ENCODE measurements around the gene PIP4K2A. TPM values are rescaled to one million over a fixed set of nuclear protein-coding genes. Genes with fewer than 3 reads are reported as not detected.

Gene PIP4K2A
- polyA plus RNA-seq, 1 experiment = 24.1 TPM

DNA sequence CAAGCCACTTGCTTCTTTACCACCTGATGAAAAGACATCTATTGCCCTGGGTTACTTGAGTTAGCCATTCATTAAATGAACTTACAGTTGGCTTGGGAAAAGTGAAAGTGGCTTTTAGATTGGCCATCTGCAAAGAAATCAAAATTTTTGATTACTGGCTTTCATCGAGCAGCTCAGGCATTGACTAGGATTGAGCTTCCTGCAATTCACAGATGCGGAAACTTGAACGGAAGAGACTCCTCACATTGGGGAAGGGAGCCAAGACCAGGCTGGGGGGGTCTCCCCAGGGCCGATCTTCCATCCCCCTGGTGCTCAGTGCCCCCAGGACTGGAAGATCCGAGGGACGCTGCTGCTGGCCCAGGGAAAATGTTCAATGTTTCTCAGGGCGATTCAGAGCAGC lies 145.4 kb downstream of the PIP4K2A start:
- CTCF ChIA-PET = interaction anchor here (0.7 to 0.9 kb wide), 2 partner anchors 420 to 558 kb away, joined by 4 read pairs; no protein-coding TSS in a partner anchor
- no peak for DNase-seq (ENCODE audit: low read depth, low spot score)
- Histone ChIP-seq H3K9me3 (ENCODE audit: control insufficient read depth, insufficient read depth, low read length) (no peaks in the 10 kb centered on the region), H3K27ac (ENCODE audit: low read depth, low read length) (no peak overlapping the region), H3K4me3 (ENCODE audit: low read depth, low read length) (no peak overlapping the region), H3K27me3 (ENCODE audit: control insufficient read depth, insufficient read depth, low read length) (no peaks in the 10 kb centered on the region)
- TF ChIP-seq, protein P1, sequence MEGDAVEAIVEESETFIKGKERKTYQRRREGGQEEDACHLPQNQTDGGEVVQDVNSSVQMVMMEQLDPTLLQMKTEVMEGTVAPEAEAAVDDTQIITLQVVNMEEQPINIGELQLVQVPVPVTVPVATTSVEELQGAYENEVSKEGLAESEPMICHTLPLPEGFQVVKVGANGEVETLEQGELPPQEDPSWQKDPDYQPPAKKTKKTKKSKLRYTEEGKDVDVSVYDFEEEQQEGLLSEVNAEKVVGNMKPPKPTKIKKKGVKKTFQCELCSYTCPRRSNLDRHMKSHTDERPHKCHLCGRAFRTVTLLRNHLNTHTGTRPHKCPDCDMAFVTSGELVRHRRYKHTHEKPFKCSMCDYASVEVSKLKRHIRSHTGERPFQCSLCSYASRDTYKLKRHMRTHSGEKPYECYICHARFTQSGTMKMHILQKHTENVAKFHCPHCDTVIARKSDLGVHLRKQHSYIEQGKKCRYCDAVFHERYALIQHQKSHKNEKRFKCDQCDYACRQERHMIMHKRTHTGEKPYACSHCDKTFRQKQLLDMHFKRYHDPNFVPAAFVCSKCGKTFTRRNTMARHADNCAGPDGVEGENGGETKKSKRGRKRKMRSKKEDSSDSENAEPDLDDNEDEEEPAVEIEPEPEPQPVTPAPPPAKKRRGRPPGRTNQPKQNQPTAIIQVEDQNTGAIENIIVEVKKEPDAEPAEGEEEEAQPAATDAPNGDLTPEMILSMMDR (IDR thresholded peaks at IDR 0.05; ENCODE audit: low read depth, low read length) = no peak
- POLR2A ChIA-PET = no interaction called here

DNA sequence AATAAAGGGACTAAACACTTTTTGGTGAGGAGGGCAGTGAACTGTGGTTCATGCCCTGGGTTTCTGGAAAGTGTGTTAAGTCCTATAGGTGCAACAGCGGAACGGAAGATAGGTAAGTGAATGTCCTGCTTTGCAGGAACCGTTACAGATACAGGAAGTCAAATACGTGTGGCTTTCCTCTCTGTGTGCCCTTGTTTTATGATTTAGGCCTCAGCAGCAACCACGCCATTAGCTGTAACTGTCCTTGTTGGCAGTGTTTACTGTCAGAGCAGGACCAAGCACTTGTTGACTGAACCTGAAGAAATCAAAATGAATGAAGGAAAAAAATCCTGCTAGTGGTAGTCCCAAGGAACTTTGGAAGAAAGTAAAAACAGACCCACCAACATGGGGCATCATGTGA lies 150.3 kb downstream of the PIP4K2A start:
- POLR2A ChIA-PET = no interaction called here
- Histone ChIP-seq H3K9me3 (ENCODE audit: control insufficient read depth, insufficient read depth, low read length) (no peaks in the 10 kb centered on the region), H3K27me3 (ENCODE audit: control insufficient read depth, insufficient read depth, low read length) (no peaks in the 10 kb centered on the region), H3K4me3 (ENCODE audit: low read depth, low read length) (no peak overlapping the region), H3K27ac (ENCODE audit: low read depth, low read length) (no peak overlapping the region)
- TF ChIP-seq, protein P1 (IDR thresholded peaks at IDR 0.05; ENCODE audit: low read depth, low read length) = no peak
- no peak for DNase-seq (ENCODE audit: low read depth, low spot score)
- CTCF ChIA-PET = interaction anchor here (2.1 kb wide), 1 partner anchor 10 kb away, joined by 7 read pairs; no protein-coding TSS in a partner anchor

DNA sequence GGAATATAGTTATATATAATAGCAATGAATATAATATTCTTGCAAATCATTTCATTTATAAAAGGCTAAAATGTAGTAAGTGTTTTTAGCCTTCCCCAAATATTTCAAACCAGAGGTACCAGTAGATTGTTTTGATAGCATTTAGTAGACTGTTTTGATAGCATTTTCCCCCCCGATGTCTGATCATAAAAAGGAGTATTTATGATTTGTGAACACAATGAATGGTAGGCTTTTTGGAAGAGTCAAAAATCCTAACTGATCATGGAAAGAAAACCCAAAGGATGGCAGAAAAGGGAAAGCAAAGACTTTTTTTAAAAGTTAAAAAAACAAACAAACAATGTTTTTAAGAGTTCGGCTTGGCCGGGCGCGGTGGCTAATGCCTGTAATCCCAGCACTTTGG lies 152.5 kb downstream of the PIP4K2A start:
- TF ChIP-seq, protein P1 (IDR thresholded peaks at IDR 0.05; ENCODE audit: low read depth, low read length) = no peak
- H3K4me3 ChIP-seq (ENCODE audit: low read depth, low read length) = no peak overlapping the region
- no peaks in the 10 kb centered on the region for H3K27me3 ChIP-seq (ENCODE audit: control insufficient read depth, insufficient read depth, low read length)
- POLR2A ChIA-PET = no interaction called here
- no peak overlapping the region for H3K27ac ChIP-seq (ENCODE audit: low read depth, low read length)
- no peaks in the 10 kb centered on the region for H3K9me3 ChIP-seq (ENCODE audit: control insufficient read depth, insufficient read depth, low read length)
- DNase-seq (ENCODE audit: low read depth, low spot score) = no peak
- CTCF ChIA-PET = interaction anchor here (0.7 to 1.3 kb wide), 2 partner anchors 12 to 421 kb away, joined by 3 read pairs; no protein-coding TSS in a partner anchor

DNA sequence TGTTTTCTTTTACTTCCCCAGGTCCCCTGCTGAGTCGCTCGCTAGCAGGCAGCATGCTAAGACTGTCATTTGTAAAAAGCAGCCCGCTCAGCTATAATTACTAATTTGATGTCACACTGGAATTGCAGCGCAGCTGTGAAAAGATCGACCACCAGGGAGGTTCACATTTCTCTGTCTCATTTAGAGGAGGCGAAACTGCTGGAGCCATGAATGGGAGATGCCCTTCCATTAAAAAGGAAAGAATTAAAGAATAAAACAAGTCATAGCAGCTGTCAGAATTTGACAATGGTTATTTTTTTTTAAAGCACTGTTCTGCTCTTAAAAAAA lies 153.5 kb downstream of the PIP4K2A start:
- no peak for DNase-seq (ENCODE audit: low read depth, low spot score)
- Histone ChIP-seq H3K4me3 (ENCODE audit: low read depth, low read length) (no peak overlapping the region), H3K27me3 (ENCODE audit: control insufficient read depth, insufficient read depth, low read length) (no peaks in the 10 kb centered on the region), H3K27ac (ENCODE audit: low read depth, low read length) (no peak overlapping the region), H3K9me3 (ENCODE audit: control insufficient read depth, insufficient read depth, low read length) (no peaks in the 10 kb centered on the region)
- ChIA-PET POLR2A (no interaction called here), CTCF (interaction anchor here (1.3 kb wide), 1 partner anchor 13 kb away, joined by 3 read pairs; no protein-coding TSS in a partner anchor)
- TF ChIP-seq, protein P1 (IDR thresholded peaks at IDR 0.05; ENCODE audit: low read depth, low read length) = no peak

- H3K4me3 ChIP-seq (ENCODE audit: low read depth, low read length) = no peak overlapping the region
- no peaks in the 10 kb centered on the region for H3K9me3 ChIP-seq (ENCODE audit: control insufficient read depth, insufficient read depth, low read length)
- TF ChIP-seq, protein P1 (IDR thresholded peaks at IDR 0.05; ENCODE audit: low read depth, low read length) = no peak
- ChIA-PET CTCF (interaction anchor here (1.3 kb wide), 1 partner anchor 13 kb away, joined by 3 read pairs; no protein-coding TSS in a partner anchor), POLR2A (no interaction called here)
- H3K27me3 ChIP-seq (ENCODE audit: control insufficient read depth, insufficient read depth, low read length) = no peaks in the 10 kb centered on the region
- no peak overlapping the region for H3K27ac ChIP-seq (ENCODE audit: low read depth, low read length)
- no peak for DNase-seq (ENCODE audit: low read depth, low spot score)
Measured at GRCh38 chr10:22560096-22560912, 154.1 kb downstream of the PIP4K2A start.
